AG09309 (cell line): ENCODE results near the gene SPNS1.

Experiments
- DNase-seq: peaks from one replicate; pipeline ENCODE4 v3.0.0-alpha.2; 2010; ENCODE audit warnings: low read depth
- H3K4me3 ChIP-seq: 2 replicates; pipeline ENCODE4 v1.5.1; 2011; ENCODE audit warnings: mild to moderate bottlenecking, low read depth, low read length, moderate library complexity; ENCODE audit not compliant: control insufficient read depth
- TF ChIP-seq, protein P1 (sequence below): IDR thresholded peaks from 2 replicates; pipeline ENCODE4 v1.5.1; 2011; ENCODE audit warnings: mild to moderate bottlenecking, low read depth, low read length, inconsistent platforms; ENCODE audit not compliant: insufficient read depth, control insufficient read depth; ENCODE audit errors: missing control alignments

The SPNS1 gene

DNA sequence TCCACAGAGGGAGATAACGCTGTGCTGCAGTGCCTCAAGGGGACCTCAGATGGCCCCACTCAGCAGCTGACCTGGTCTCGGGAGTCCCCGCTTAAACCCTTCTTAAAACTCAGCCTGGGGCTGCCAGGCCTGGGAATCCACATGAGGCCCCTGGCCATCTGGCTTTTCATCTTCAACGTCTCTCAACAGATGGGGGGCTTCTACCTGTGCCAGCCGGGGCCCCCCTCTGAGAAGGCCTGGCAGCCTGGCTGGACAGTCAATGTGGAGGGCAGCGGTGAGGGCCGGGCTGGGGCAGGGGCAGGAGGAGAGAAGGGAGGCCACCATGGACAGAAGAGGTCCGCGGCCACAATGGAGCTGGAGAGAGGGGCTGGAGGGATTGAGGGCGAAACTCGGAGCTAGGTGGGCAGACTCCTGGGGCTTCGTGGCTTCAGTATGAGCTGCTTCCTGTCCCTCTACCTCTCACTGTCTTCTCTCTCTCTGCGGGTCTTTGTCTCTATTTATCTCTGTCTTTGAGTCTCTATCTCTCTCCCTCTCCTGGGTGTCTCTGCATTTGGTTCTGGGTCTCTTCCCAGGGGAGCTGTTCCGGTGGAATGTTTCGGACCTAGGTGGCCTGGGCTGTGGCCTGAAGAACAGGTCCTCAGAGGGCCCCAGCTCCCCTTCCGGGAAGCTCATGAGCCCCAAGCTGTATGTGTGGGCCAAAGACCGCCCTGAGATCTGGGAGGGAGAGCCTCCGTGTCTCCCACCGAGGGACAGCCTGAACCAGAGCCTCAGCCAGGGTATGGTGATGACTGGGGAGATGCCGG lies 42.0 kb upstream of the SPNS1 start:
- no peak for DNase-seq
- TF ChIP-seq, protein P1, sequence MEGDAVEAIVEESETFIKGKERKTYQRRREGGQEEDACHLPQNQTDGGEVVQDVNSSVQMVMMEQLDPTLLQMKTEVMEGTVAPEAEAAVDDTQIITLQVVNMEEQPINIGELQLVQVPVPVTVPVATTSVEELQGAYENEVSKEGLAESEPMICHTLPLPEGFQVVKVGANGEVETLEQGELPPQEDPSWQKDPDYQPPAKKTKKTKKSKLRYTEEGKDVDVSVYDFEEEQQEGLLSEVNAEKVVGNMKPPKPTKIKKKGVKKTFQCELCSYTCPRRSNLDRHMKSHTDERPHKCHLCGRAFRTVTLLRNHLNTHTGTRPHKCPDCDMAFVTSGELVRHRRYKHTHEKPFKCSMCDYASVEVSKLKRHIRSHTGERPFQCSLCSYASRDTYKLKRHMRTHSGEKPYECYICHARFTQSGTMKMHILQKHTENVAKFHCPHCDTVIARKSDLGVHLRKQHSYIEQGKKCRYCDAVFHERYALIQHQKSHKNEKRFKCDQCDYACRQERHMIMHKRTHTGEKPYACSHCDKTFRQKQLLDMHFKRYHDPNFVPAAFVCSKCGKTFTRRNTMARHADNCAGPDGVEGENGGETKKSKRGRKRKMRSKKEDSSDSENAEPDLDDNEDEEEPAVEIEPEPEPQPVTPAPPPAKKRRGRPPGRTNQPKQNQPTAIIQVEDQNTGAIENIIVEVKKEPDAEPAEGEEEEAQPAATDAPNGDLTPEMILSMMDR: no peak
- no peak overlapping the region for H3K4me3 ChIP-seq

DNA sequence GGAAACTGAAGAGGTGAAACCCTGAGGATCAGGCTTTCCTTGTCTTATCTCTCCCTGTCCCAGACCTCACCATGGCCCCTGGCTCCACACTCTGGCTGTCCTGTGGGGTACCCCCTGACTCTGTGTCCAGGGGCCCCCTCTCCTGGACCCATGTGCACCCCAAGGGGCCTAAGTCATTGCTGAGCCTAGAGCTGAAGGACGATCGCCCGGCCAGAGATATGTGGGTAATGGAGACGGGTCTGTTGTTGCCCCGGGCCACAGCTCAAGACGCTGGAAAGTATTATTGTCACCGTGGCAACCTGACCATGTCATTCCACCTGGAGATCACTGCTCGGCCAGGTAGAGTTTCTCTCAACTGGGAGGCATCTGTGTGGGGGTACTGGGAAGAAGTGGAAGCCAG lies 41.4 kb upstream of the SPNS1 start:
- DNase-seq: no peak
- TF ChIP-seq, protein P1: no peak
- H3K4me3 ChIP-seq: no peak overlapping the region

DNA sequence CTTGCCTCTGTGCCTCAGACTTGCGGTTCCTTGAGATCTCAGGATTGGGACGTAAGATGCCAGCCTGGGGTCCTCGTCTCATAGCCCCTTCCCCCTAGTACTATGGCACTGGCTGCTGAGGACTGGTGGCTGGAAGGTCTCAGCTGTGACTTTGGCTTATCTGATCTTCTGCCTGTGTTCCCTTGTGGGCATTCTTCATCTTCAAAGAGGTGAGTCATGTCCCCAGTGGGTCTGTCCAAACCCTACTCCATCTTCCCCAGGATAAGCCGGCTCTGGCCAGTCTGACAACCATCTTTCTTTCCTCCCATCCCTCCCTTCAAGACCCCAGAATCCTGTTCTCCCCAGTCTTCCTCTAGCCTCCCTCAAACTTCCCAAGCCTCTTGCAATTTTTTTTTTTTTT lies 39.2 kb upstream of the SPNS1 start:
- TF ChIP-seq, protein P1: no peak
- no peak overlapping the region for H3K4me3 ChIP-seq
- no peak for DNase-seq

DNA sequence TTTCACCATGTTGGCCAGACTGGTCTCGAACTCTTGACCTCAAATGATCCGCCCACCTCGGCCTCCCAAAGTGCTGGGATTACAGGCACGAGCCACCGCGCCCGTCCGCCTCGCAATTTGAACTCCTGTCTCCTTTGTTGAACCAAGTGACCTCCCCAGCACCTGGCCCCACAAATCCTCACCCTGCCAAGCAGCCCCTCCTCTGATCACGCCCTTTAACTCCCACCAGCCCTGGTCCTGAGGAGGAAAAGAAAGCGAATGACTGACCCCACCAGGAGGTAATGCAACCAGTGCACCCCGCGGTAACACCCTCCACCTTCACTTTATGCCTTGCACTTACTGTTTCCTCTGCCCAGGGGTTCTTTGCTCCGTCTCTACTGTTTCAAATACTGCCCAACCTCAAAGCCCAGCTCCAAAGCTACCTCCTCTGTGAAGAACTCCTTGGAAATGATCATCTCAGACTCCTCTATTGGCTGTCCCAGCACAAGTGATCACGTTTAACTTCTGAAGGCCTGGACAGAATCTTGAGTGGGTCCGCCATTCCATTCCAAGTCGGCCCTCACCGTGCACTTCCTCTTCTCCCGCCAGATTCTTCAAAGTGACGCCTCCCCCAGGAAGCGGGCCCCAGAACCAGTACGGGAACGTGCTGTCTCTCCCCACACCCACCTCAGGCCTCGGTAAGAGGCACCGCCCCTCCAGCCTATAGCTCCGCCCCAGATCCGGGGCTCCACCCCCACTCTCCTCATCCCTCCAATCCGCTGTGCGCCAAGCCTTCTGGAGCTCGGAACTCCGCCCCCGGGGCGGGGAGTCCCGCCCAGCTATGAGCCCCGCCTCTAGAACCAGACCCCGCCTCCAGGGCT lies 38.4 kb upstream of the SPNS1 start:
- no peak for DNase-seq
- TF ChIP-seq, protein P1: no peak
- H3K4me3 ChIP-seq: no peak overlapping the region

DNA sequence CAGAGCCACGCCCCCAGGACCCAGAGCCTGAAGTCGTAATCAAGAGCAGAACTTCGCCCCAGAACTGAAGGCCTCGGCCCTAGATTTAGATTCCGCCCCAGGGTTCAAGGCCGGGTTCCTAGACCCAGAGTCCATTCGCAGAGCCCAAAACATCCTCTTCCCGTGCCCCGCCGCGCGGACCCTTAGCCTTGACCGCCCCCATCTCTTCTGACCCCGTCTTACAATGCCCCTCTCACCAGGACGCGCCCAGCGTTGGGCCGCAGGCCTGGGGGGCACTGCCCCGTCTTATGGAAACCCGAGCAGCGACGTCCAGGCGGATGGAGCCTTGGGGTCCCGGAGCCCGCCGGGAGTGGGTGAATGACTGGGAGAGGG lies 37.8 kb upstream of the SPNS1 start:
- no peak for DNase-seq
- TF ChIP-seq, protein P1: no peak
- no peak overlapping the region for H3K4me3 ChIP-seq

DNA sequence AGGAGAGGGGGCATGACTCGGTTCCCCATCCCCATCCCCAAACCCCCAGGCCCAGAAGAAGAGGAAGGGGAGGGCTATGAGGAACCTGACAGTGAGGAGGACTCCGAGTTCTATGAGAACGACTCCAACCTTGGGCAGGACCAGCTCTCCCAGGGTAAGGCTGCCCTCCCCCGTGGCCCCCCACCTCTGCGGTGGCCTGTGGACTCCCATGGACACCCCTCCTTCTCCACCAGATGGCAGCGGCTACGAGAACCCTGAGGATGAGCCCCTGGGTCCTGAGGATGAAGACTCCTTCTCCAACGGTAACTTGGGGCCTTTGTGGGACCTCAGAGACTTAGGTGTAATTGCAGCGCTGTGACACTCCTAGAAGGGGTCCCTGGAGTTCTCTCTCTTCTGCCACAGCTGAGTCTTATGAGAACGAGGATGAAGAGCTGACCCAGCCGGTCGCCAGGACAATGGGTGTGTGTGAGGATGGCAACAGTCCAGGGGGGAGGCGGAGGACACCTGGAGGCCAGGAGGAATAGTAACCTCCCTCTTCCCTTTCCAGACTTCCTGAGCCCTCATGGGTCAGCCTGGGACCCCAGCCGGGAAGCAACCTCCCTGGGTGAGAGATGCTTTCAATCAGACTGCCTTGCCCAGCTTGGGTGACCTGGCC lies 37.2 kb upstream of the SPNS1 start:
- DNase-seq: no peak
- no peak overlapping the region for H3K4me3 ChIP-seq
- TF ChIP-seq, protein P1: no peak
